ENCODE results near the gene OR52N4. TPM values are rescaled to one million over a fixed set of nuclear protein-coding genes. Genes with fewer than 3 reads are reported as not detected.

OR52N4 gene
- total and polyA plus RNA-seq, 2 of the 4 experiments (the other 2 are of a cell fraction) = not detected

GRCh38 chr11:5746614-5747013 is 7.4 kb upstream of the OR52N4 start:
- TF ChIP-seq MXI1 (IDR thresholded peaks at IDR 0.05; ENCODE audit: borderline replicate concordance, low read depth, low read length) (no peak), RFX5 (IDR thresholded peaks at IDR 0.05; ENCODE audit: low read depth, low read length) (no peak), BHLHE40 (IDR thresholded peaks at IDR 0.05; ENCODE audit: low read depth, low read length) (no peak), SMC3 (IDR thresholded peaks at IDR 0.05; ENCODE audit: low read depth, low read length) (no peak), MAZ (IDR thresholded peaks at IDR 0.05; ENCODE audit: borderline replicate concordance, low read depth, low read length) (no peak), CTCF (conservative IDR thresholded peaks at IDR 0.05; ENCODE audit: low read depth, low read length) (no peak), MAFK (IDR thresholded peaks at IDR 0.05; ENCODE audit: low read depth, low read length) (no peak), CHD1 (IDR thresholded peaks at IDR 0.05; ENCODE audit: low read depth, low read length) (no peak), CEBPB (IDR thresholded peaks at IDR 0.05; ENCODE audit: low read depth, low read length) (no peak), POLR2A (IDR thresholded peaks at IDR 0.05; ENCODE audit: low read depth, low read length) (no peak), FOS (IDR thresholded peaks at IDR 0.05; ENCODE audit: low read depth, low read length) (no peak), NFE2L2 (IDR thresholded peaks at IDR 0.05; ENCODE audit: low read depth, low read length) (no peak)
- WGBS, 2 experiments (ENCODE audit: extremely low coverage in 2 of 2, insufficient read length in 1 of 2) = no CpG with 5 or more reads among the region's 3 CpGs
- dilution Hi-C loops (cut with HindIII; ENCODE audit: low sequenced_read_pairs, unreplicated experiment) (no loop called here), in situ Hi-C loops (cut with MboI; ENCODE audit: low sequenced_read_pairs) (no loop called here), intact Hi-C loops (cut with micrococcal nuclease) (no loop called here)
- no peak overlapping the region for H2BK15ac ChIP-seq (ENCODE audit: low read depth, low read length)
- no peak overlapping the region for H2AK9ac ChIP-seq (replicated peaks; ENCODE audit: low read depth, low read length, poor library complexity)
- H3K56ac ChIP-seq (ENCODE audit: extremely low read depth, insufficient read depth, low read length) = no peak overlapping the region
- no peaks in the 10 kb centered on the region for H3K36me3 ChIP-seq (ENCODE audit: control insufficient read depth, insufficient read depth, low read length)
- H2BK5ac ChIP-seq (ENCODE audit: low read depth, low read length, poor library complexity, severe bottlenecking) = no peak overlapping the region
- H3K27me3 ChIP-seq (ENCODE audit: control insufficient read depth, insufficient read depth, low read length) = no peaks in the 10 kb centered on the region
- H3K4me2 ChIP-seq (ENCODE audit: low read depth, low read length) = no peak overlapping the region
- no peaks in the 10 kb centered on the region for H3K9me1 ChIP-seq (ENCODE audit: insufficient read depth, low read length)
- no TSS peak for BruUV-seq (replicated peaks)
- H3K14ac ChIP-seq (replicated peaks; ENCODE audit: low read depth, low read length) = no peak overlapping the region
- no peaks in the 10 kb centered on the region for H3K79me1 ChIP-seq (ENCODE audit: low read depth in 1 of 2, low read length in 2 of 2)
- ChIA-PET POLR2A (ENCODE audit: unreplicated experiment) (no interaction called here), CTCF (interaction anchor here (0.7 kb wide), 1 partner anchor 25 kb away, joined by 3 read pairs; no protein-coding TSS in a partner anchor)
- H3K4ac ChIP-seq (ENCODE audit: low read depth, low read length) = no peak overlapping the region
- no peak overlapping the region for H2BK20ac ChIP-seq (ENCODE audit: low read depth, low read length)
- H3K18ac ChIP-seq (ENCODE audit: low read depth, low read length) = no peak overlapping the region
- no peak for DNase-seq
- H4K5ac ChIP-seq (ENCODE audit: low read depth, low read length) = no peak overlapping the region
- H3K4me1 ChIP-seq (ENCODE audit: control insufficient read depth, insufficient read depth, low read length) = no peaks in the 10 kb centered on the region
- H3K27ac ChIP-seq (ENCODE audit: insufficient read depth, low read length) = no peak overlapping the region
- no peak overlapping the region for H3K9ac ChIP-seq (ENCODE audit: low read depth, low read length)
- no peaks in the 10 kb centered on the region for H4K20me1 ChIP-seq (ENCODE audit: insufficient read depth, low read length)
- H2BK120ac ChIP-seq (ENCODE audit: low read depth, low read length) = no peak overlapping the region
- no peak overlapping the region for H2AK5ac ChIP-seq (ENCODE audit: low read depth, low read length)
- H3K23ac ChIP-seq (ENCODE audit: low read depth, low read length) = no peak overlapping the region
- ATAC-seq (ENCODE audit: low read depth) = no peak
- no peak overlapping the region for H3K4me3 ChIP-seq (ENCODE audit: insufficient read depth, low read depth, low read length)
- H3K9me3 ChIP-seq (ENCODE audit: control insufficient read depth, insufficient read depth, low read length) = no peaks in the 10 kb centered on the region; the same call in 1 of the 2 replicates
- H4K91ac ChIP-seq (ENCODE audit: insufficient read depth, low read depth, low read length) = no peak overlapping the region
- H2AFZ ChIP-seq (replicated peaks; ENCODE audit: low read length, poor library complexity) = no peak overlapping the region
- no peak overlapping the region for H4K8ac ChIP-seq (ENCODE audit: low read depth in 2 of 2, low read length in 2 of 2)

Measured in IMR-90 (cell line).